Renal cortex interstitium (tissue), 11 donors: ENCODE results near the gene HIP1. TPM values are rescaled to one million over a fixed set of nuclear protein-coding genes. Genes with fewer than 3 reads are reported as not detected.
"Not testable (repeated sequence)": the region's sequence is repeated elsewhere in the genome, so short reads cannot be mapped to it uniquely, and the experiment has no call there.

Experiments used
- DNase-seq, 11 donors: peaks; one replicate each; pipeline ENCODE4 v3.0.0-alpha.2; 2013; ENCODE audit warnings: low read depth in 9 of 11, low spot score in 4 of 11; ENCODE audit errors: extremely low read depth in 1 of 11
- polyA plus RNA-seq, 3 donors: library from polyadenylated mRNA; unstranded; fragments of 120-200 nt; gene quantifications; one replicate each; pipeline ENCODE4 v1.2.1, GENCODE V29; 2013; ENCODE audit not compliant: insufficient read length in 3 of 3

Gene HIP1
- polyA plus RNA-seq, 3 donors, result 31.3 to 35.7 (median 35.3) TPM

GRCh38 chr7:75691793-75692543 lies 46.8 kb downstream of the HIP1 start:
- DNase-seq, result peak in 1 of 11 donors; percentile 29

DNA sequence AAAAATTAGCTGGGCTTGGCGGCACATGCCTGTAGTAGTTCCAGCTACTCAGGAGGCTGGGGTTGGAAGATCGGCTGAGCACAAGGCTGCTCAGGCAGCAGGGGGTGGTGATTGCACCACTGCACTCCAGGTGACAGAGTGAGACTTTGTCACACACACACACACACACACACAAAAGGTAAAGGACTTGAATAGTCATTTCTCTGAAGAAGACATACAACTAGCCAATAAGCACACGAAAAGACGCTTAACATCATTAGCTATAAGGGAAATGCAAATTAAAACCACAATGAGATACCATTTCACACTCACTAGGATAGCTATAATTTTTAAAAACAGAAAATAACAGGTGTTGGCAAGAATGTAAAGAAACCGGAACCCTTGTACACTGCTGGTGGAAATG lies 48.6 kb downstream of the HIP1 start:
- no peak for DNase-seq

- DNase-seq, result no peak
Measured at GRCh38 chr7:75689246-75690099, 49.3 kb downstream of the HIP1 start.

DNA sequence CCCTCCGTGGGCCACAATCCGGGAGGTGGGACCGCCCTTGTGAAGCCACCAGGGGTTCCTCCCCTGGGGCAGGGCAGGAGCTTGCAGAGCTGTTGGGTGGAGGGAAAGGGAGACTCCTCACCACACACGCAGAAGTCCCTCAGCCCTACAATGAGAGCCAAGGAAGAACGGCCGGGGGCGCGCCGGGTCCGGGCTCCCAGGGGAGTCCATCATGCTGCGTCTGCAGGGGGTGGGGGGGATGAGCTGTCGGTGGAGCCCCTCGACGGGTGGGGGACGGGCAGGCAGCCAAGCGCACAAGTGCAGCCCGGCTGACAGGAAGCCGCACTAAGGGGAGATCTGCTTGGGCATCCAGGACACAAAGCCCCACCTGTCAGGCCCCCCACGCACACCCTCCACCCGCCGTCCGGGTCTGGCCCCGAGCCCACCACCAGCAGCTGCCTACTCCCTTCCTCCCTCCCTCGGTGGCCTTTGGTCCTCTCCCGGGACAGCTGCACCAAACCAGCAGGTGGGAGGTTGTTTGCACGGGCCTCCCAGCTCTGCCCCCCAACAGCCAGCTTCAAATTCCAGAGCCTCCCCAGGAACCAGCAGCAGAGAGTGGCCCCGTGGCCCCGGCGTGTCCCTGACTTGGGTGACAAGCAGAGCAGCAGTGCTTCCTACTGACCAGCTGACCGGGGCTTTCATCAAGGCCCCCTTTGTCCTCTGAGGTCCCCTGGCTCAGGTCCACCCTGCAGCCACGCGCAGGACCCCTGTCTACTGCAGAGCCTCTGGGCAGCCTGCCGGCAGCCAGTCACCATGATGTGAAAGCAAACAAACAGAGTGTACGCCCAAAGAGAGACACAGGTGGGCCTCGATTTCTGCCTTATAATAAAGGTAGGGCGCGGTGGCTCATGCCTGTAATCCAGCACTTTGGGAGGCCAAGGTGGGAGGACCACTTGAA lies 50.3 kb downstream of the HIP1 start:
- DNase-seq, result peak in 2 of 11 donors; percentile 25 to 27

DNA sequence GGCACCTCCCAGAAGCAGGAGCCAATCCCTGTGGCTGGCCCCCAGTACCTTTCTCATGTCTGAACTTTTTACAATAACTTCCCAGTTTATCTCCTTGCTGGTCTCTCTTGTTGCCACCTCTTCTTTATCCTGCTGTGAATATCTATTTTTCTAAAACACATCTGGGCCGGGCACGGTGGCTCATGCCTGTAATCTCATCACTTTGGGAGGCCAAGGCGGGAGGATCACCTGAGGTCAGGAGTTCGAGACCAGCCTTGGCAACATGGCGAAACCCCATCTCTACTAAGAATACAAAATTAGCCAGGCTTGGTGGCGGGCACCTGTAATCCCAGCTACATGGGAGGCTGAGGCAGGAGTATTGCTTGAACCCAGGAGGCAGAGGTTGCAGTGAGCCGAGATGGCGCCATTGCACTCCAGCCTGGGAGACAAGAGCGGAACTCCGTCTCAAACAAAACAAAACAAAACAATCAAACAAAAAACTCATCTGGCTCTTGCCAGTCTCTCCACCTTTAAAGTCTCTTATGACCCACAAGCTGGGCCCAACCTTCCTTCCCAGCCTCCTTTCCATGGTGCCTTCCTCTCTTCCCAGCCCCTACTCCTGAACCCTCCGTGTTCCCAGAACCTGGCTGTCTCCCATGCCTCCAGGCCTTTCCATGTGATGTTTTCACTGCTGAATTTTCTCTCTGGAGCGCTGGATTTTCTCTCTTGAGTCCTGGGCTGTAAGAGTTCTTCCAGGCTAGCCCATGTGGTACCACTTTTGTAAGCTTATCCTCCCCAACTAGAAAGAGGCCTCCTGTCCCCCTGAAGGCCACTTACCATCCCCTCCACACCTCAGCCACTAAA lies 51.3 kb downstream of the HIP1 start:
- no peak for DNase-seq

GRCh38 chr7:75686551-75686950 lies 52.2 kb downstream of the HIP1 start:
- DNase-seq, result no peak

GRCh38 chr7:75682052-75682451 lies 56.7 kb downstream of the HIP1 start:
- not testable (repeated sequence) for DNase-seq

DNA sequence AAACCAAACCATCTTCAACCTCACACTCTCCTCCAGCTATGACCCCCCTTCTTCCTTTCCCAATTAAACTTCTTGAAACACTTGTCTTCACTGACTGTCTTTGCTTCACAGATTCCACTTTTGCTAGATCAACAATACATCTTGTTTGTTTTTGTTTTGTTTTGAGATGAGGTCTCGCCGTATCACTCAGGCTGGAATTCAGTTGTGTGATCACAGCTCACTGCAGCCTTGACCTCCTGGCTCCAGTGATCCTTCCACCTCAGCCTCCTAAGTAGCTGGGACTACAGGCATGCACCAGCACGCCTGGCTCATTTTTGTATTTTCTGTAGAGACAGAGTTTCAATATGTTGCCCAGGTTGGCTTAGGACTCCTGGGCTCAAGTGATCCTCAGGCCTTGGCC lies 59.7 kb downstream of the HIP1 start:
- DNase-seq, result no peak

DNA sequence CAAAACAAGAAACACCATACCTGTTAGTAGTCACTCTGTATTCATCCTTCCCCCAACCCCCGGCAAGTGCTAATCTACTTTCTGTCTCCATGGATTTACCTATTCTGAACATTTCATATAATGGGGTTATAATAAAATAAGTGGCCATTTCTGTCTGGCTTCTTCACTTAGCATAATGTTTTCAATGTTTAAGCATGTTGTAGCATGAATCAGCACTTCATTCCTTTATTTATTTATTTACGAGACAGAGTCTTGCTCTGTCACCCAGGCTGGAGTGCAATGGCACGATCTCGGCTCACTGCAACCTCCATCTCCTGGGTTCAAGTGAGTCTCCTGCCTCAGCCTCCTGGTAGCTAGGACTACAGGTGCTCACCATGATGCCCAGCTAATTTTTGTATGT lies 69.2 kb downstream of the HIP1 start:
- DNase-seq, result no peak

- no peak for DNase-seq
Measured at GRCh38 chr7:75667938-75668337, 70.8 kb downstream of the HIP1 start.

DNA sequence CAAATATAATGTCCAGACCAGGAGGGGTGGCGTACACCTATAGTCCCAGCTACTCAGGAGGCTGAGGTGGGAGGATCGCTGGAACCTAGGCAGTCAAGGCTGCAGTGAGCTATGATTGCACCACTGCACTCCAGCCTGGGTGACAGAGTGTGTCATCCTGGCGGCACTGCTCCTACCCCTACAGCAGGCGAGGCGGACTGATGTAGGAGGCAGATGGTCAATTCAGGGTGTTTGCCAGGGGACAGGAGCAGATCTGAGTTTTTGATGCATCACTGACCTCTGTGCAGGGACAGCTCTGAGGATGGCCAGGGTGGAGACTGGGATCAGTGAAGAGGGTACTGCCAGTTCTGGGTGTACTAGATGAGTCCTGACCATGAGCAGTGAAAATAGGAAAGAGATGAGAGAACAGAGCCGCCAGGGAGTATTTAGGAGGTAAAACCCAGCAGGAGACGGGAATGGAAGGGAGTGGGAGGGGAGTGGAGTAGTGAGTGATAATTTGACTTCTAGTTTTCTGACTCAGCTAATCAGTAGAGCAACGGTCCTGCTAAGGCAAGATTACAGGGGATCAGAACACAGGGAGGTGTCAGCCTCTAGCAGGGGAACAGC lies 75.3 kb downstream of the HIP1 start:
- DNase-seq, result no peak

DNA sequence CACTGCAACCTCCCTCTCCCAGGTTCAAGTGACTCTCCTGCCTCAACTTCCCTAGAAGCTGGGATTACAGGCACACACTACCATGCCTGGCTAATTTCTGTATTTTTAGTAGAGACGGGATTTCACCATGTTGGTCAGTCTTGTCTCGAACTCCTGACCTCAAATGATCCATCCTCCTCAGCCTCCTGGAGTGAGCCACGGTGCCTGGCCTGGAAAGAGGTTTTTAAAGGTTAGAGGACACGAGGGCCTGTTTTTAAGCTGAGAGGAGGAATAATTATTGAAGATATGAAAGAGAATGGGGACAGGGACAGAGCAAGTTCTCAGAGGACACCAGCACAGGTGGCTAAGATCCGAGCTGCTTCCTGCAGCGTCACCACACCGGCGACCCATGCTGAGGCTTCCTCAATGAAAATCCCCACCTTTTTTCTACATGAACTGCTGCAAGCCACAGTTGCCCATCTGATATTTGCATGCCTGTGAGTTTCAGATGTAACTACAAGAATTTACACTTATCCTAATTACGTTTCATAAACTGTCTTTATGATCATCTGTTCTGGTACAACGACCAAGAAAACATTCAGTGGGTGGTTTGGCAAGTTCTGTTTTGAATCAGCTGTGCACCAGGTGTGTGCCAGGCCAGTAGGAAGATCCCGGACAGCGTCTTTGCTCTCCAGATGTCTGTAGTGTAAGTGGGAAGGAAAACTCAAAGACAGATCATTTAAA lies 76.0 kb downstream of the HIP1 start:
- no peak for DNase-seq

- no peak for DNase-seq
Measured at GRCh38 chr7:75660566-75661215, 78.0 kb downstream of the HIP1 start.

- no peak for DNase-seq
Measured at GRCh38 chr7:75658802-75659201, 79.9 kb downstream of the HIP1 start.

DNA sequence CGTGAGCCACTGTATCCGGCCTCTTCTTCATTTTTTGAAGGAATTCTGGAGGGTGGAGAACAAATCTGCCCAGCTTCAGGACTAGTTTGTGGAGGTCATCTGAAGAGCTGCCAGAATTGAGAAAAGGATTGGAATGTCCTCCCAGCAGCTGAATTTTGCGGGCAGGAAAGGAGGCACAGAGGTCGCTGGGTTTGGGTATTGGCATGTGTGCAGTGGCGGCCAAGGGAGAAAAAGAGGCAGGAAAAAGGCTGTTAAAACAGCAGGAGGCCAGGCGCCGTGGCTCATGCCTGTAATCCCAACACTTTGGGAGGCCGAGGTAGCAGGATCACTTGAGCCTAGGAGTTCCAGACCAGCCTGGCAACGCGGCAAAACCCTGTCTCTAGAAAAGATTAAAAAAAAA lies 80.4 kb downstream of the HIP1 start:
- DNase-seq, result no peak

DNA sequence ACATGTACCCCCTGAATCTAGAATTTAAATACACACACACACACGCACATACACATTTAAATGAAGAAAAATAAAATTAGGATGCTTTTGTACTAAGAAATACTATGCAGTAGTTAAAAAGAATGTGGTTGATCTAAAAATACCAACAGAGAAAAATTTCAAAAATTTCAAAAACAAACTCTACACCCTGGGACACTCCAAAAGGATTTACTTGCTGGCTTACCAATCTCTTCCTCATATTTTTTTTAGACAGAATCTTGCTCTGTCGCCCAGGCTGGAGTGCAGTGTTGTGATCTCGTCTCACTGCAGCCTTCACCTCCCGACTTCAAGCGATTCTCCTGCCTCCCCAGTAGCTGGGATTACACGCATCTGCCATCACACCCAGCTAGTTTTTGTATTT lies 80.9 kb downstream of the HIP1 start:
- no peak for DNase-seq

DNA sequence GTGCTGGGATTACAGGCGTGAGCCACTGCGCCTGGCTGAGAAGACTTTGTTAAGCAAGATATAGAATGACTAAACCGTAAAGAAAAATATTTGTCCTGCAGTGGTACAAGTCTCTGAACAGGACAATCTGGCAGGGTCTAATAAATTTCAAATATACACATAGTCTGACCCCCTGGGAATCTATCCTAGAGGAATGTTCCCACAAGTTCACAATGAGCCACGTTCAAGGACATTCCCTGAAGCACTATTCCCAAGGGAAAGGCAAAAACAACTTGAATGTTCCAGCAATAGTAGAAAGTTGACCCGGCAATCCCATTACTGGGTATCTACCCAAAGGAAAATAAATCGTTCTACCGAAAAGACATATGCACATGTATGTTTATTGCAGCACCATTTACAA lies 82.0 kb downstream of the HIP1 start:
- no peak for DNase-seq
